GM06990 (cell line): ENCODE measurements around the gene PI4K2A.
"Not testable (repeated sequence)": the region's sequence is repeated elsewhere in the genome, so short reads cannot be mapped to it uniquely, and the experiment has no call there.

Experiments
- DNase-seq: peaks from one replicate; pipeline ENCODE4 v3.0.0-alpha.2; 2011; ENCODE audit not compliant: insufficient read length; ENCODE audit errors: extremely low read depth
- H3K27me3 ChIP-seq: replicated peaks from 2 replicates; pipeline ENCODE4 v1.6.0; 2011; ENCODE audit warnings: low read length; ENCODE audit not compliant: control insufficient read depth, insufficient read depth
- H3K36me3 ChIP-seq: 2 replicates; pipeline ENCODE4 v1.5.1; 2011; ENCODE audit warnings: low read length; ENCODE audit not compliant: control insufficient read depth, insufficient read depth
- H3K4me3 ChIP-seq: replicated peaks from 2 replicates; pipeline ENCODE4 v1.5.1; 2011; ENCODE audit warnings: low read depth, mild to moderate bottlenecking, control low read depth, low read length
- CTCF ChIP-seq: IDR thresholded peaks from 2 replicates; pipeline ENCODE4 v1.5.1; 2011; ENCODE audit warnings: low read length, control low read depth, mild to moderate bottlenecking, inconsistent platforms; ENCODE audit not compliant: insufficient read depth, poor library complexity, severe bottlenecking

The PI4K2A gene

DNA sequence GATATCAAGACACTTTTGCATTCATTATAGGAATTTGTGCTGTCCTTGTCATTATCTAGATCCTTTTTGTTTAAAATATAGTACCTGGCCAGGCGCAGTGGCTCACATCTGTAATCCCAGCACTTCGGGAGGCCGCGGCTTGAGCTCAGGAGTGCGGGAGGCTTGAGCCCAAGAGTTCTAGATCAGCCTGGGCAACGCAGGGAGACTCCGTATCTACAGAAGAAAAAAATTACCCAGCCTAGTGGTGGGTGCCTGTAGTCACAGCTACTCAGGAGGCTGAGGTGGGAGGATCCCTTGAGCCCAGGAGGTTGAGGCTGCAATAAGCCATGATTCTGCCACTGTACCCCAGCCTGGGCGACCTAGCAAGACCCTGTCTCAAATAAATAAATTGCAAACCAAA is 6.5 kb upstream of the PI4K2A start:
- DNase-seq = peak; percentile 28
- H3K4me3 ChIP-seq = peak overlapping the region; percentile 78
- H3K36me3 ChIP-seq = no peaks in the 10 kb centered on the region

GRCh38 chr10:97635577-97635976 is 4.9 kb upstream of the PI4K2A start:
- TF ChIP-seq CTCF = no peak
- Histone ChIP-seq H3K27me3 (no peaks in the 10 kb centered on the region), H3K4me3 (no peak overlapping the region), H3K36me3 (no peaks in the 10 kb centered on the region)
- no peak for DNase-seq

More for the DNA sequence above, 6.5 kb upstream of the PI4K2A start:
- no peak for TF ChIP-seq CTCF
- H3K27me3 ChIP-seq = no peaks in the 10 kb centered on the region

DNA sequence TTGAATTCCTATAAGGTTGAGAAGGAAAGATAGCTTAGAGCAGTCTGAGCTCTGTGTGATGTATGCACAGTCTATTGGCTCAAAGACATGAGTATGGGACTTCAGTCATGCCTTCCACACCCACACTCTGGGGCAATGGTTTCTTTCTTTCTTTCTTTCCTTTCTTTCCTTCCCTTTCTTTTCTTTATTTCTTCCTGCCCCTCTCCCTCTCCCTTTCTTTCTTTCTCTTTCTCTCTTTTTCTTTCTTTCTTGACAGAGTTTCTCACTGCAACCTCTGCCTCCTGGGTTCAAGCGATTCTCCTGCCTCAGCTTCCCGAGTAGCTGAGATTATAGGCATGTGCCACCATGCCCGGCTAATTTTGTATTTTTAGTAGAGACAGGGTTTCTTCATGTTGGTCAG is 1.4 kb upstream of the PI4K2A start:
- not testable (repeated sequence) for H3K4me3 ChIP-seq, DNase-seq, H3K36me3 ChIP-seq, H3K27me3 ChIP-seq

DNA sequence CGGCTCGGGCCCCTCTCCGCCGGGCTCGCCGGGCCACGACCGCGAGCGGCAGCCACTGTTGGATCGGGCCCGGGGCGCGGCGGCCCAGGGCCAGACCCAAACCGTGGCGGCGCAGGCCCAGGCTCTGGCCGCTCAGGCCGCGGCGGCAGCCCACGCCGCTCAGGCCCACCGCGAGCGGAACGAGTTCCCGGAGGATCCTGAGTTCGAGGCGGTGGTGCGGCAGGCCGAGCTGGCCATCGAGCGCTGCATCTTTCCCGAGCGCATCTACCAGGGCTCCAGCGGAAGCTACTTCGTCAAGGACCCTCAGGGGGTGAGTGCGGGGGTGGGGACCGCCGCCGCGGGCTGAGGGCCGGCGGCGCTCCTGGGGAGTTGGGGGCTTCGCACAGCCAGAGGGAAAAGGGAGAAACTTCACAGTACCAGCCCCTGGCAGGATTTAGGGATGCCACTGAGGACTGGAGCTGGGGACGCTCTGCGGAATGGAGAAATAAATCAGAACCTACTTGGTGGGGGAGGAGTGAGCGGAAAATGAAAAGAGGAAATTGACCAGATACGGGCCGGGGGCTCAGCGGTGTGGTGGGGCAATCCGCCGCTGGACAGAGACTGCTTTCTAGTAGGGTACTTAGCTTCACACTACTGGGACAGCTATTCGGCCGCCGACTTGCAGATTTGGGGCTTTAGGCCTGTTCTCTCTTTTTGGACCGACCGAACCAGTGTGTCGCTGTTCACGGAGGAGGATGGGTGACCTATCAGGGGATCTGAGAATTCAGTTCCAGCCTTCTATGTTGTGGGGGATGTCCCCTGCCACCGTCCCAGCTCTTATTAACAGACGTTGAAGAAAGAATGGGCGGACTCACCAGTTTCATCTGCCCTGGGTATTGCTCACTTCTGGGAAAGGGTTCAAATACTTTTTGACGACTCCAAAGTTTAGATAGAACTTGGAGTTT is 669 bp downstream of the PI4K2A start:
- H3K4me3 ChIP-seq = peak overlapping the region; percentile 76
- DNase-seq = peak; percentile 58
- no peaks in the 10 kb centered on the region for H3K27me3 ChIP-seq
- peaks cover 4% of the 10 kb centered on the region for H3K36me3 ChIP-seq
- no peak for TF ChIP-seq CTCF

- H3K36me3 ChIP-seq, H3K4me3 ChIP-seq, H3K27me3 ChIP-seq, DNase-seq: not testable (repeated sequence)
Observed at GRCh38 chr10:97642471-97643159, 2.1 kb downstream of the PI4K2A start.

- H3K4me3 ChIP-seq = no peak overlapping the region
- H3K27me3 ChIP-seq = no peaks in the 10 kb centered on the region
- no peak for TF ChIP-seq CTCF
- DNase-seq = no peak
- peaks cover 6% of the 10 kb centered on the region for H3K36me3 ChIP-seq
Observed at GRCh38 chr10:97643441-97643985, 3.0 kb downstream of the PI4K2A start.
